HCT116 (cell line): ENCODE measurements around the gene KREMEN2. TPM values are rescaled to one million over a fixed set of nuclear protein-coding genes. Genes with fewer than 3 reads are reported as not detected.

Experiments used
- ATAC-seq: fragments of 200-7000 bp; cut with Tn5 transposase; 2 replicates; pipeline ENCODE4 v1.9.1; 2020; ENCODE audit warnings: mild to moderate bottlenecking, moderate library complexity
- BruUV-seq: library from RNA; stranded (reverse); fragments of 400-500 nt; replicated peaks from 2 replicates; lab custom pipeline; 2021; lab: Mats Ljungman, UMichigan
- CTCF ChIA-PET: fragments of 300-600 bp; sonication (Branson Sonifier 250); formaldehyde crosslinking; loops from one replicate; lab custom pipeline; 2021; ENCODE audit warnings: antibody characterized with exemption; lab: Charles Lee
- POLR2A ChIA-PET: fragments of 300-600, 350-600 bp; sonication (Branson Sonifier 250); formaldehyde crosslinking; loops from one replicate; lab custom pipeline; 2021; ENCODE audit warnings: antibody characterized with exemption; lab: Charles Lee
- RAD21 ChIA-PET, 2 experiments: fragments of 300-600 bp; sonication (Branson Sonifier 250); formaldehyde crosslinking; loops; one replicate each; lab custom pipeline; 2023; ENCODE audit warnings: low total read pairs in 2 of 2; ENCODE audit not compliant: uncharacterized antibody in 2 of 2, unreplicated experiment in 2 of 2, low non-redundant PET in 1 of 2; lab: Charles Lee
- DNase-seq: peaks from one replicate; pipeline ENCODE4 v3.0.0-alpha.2; 2010; ENCODE audit warnings: low read depth, low spot score
- H2AFZ ChIP-seq: fragments of 200-600 bp; shearing (Covaris generic), sonication (generic); 2 replicates; pipeline ENCODE4 v1.6.1; 2017; ENCODE audit warnings: low read depth, mixed run types, mixed read lengths, antibody characterized with exemption, low read length; ENCODE audit not compliant: poor library complexity, severe bottlenecking
- H3K27ac ChIP-seq: 2 replicates; pipeline ENCODE4 v1.5.1; 2012; ENCODE audit warnings: low read depth, low read length
- H3K27me3 ChIP-seq: fragments of 200-600 bp; sonication (generic); 2 replicates; pipeline ENCODE4 v1.6.1; 2016; ENCODE audit warnings: mixed run types, low read length, mixed read lengths; ENCODE audit not compliant: insufficient read depth
- H3K36me3 ChIP-seq, 2 experiments: fragments of 200-500 bp in 1 of 2; fragments of 200-600 bp in 1 of 2; sonication (Bioruptor generic) in 1 of 2; sonication (generic) in 1 of 2; 2 replicates each; pipeline versions ENCODE4 v1.5.1 to v1.6.1; 2014 to 2016; ENCODE audit warnings: low read length in 2 of 2, inconsistent platforms in 1 of 2, mixed read lengths in 1 of 2, mixed run types in 1 of 2; ENCODE audit not compliant: insufficient read depth in 2 of 2, control insufficient read depth in 1 of 2
- H3K4me1 ChIP-seq, 2 experiments: fragments of 200-600 bp in 1 of 2; sonication (generic) in 1 of 2; 2 replicates each; pipeline versions ENCODE4 v1.5.1 to v1.6.1; 2012 to 2017; ENCODE audit warnings: low read length in 2 of 2, inconsistent platforms in 1 of 2, mild to moderate bottlenecking in 1 of 2, mixed read lengths in 1 of 2, mixed run types in 1 of 2, moderate library complexity in 1 of 2; ENCODE audit not compliant: insufficient read depth in 2 of 2, control insufficient read depth in 1 of 2
- H3K4me2 ChIP-seq: fragments of 200-600 bp; sonication (generic); 2 replicates; pipeline ENCODE4 v1.6.1; 2017; ENCODE audit warnings: mixed run types, low read length, mixed read lengths
- H3K4me3 ChIP-seq, 2 experiments: fragments of 200-600 bp in 1 of 2; sonication (generic) in 1 of 2; replicated peaks in 1 of 2; 2 replicates each; pipeline ENCODE4 v1.5.1; 2011 to 2016; ENCODE audit warnings: low read length in 2 of 2, control low read depth in 1 of 2, low read depth in 1 of 2, mild to moderate bottlenecking in 1 of 2, mixed read lengths in 1 of 2, mixed run types in 1 of 2
- H3K79me2 ChIP-seq: fragments of 200-600 bp; sonication (generic); 2 replicates; pipeline ENCODE4 v1.6.1; 2017; ENCODE audit warnings: mild to moderate bottlenecking, mixed run types, low read length, moderate library complexity, mixed read lengths; ENCODE audit not compliant: insufficient read depth
- H3K9ac ChIP-seq: fragments of 200-600 bp; sonication (generic); 2 replicates; pipeline ENCODE4 v1.6.1; 2016; ENCODE audit warnings: low read length, mixed read lengths
- H3K9me2 ChIP-seq: fragments of 200-600 bp; sonication (generic), shearing (Covaris generic); 2 replicates; pipeline ENCODE4 v1.6.1; 2017; ENCODE audit warnings: mixed run types, mild to moderate bottlenecking, moderate library complexity; ENCODE audit not compliant: insufficient read depth
- H3K9me3 ChIP-seq, 2 experiments: fragments of 200-500 bp in 1 of 2; fragments of 200-600 bp in 1 of 2; sonication (Bioruptor generic) in 1 of 2; sonication (generic) in 1 of 2; 2 replicates each; pipeline ENCODE4 v1.6.1; 2014 to 2017; ENCODE audit warnings: low read length in 2 of 2, mixed read lengths in 2 of 2, inconsistent platforms in 1 of 2, low read depth in 1 of 2, mild to moderate bottlenecking in 1 of 2, mixed run types in 1 of 2, moderate library complexity in 1 of 2; ENCODE audit not compliant: control insufficient read depth in 1 of 2, insufficient read depth in 1 of 2
- H4K20me1 ChIP-seq: fragments of 200-600 bp; sonication (generic), shearing (Covaris generic); 2 replicates; pipeline ENCODE4 v1.6.1; 2017; ENCODE audit warnings: mixed run types, mild to moderate bottlenecking, moderate library complexity; ENCODE audit not compliant: insufficient read depth
- EGR1 ChIP-seq: IDR thresholded peaks from 2 replicates; pipeline ENCODE4 v1.6.1; 2012; ENCODE audit warnings: low read depth
- FOSL1 ChIP-seq: IDR thresholded peaks from 2 replicates; pipeline ENCODE4 v1.6.1; 2012; ENCODE audit warnings: low read depth
- JUND ChIP-seq: IDR thresholded peaks from 2 replicates; pipeline ENCODE4 v1.6.1; 2012
- POLR2AphosphoS5 ChIP-seq: IDR thresholded peaks from 2 replicates; pipeline ENCODE4 v1.6.1; 2011; ENCODE audit warnings: mild to moderate bottlenecking, low read depth, low read length, moderate library complexity
- RAD21 ChIP-seq: IDR thresholded peaks from 2 replicates; pipeline ENCODE4 v1.6.1; 2012; ENCODE audit warnings: low read depth, mild to moderate bottlenecking
- SIN3A ChIP-seq: IDR thresholded peaks from 2 replicates; pipeline ENCODE4 v1.6.1; 2012; ENCODE audit warnings: low read depth
- intact Hi-C: fragments of 100-400 bp; cut with micrococcal nuclease; formaldehyde crosslinking; loops from 2 replicates; pipeline ENCODE4 v1.10.0; 2022
- total RNA-seq: library from RNA; stranded (reverse); gene quantifications from one replicate; pipeline ENCODE4 v1.2.1, GENCODE V29; 2021; ENCODE audit not compliant: unreplicated experiment
- TF ChIP-seq, protein P1 (sequence below): IDR thresholded peaks from 2 replicates; pipeline ENCODE4 v1.6.1; 2012
- TF ChIP-seq, protein P2 (sequence below): IDR thresholded peaks from 2 replicates; pipeline ENCODE4 v1.6.1; 2012
- TF ChIP-seq, protein P3 (sequence below): IDR thresholded peaks from 2 replicates; pipeline ENCODE4 v1.6.1; 2011; ENCODE audit warnings: mild to moderate bottlenecking, low read length, moderate library complexity; ENCODE audit not compliant: insufficient replicate concordance; ENCODE audit errors: extremely low read depth
- TF ChIP-seq, protein P4 (sequence below), 3 experiments: fragments of 200-600 bp in 1 of 3; sonication (generic) in 1 of 3; IDR thresholded peaks in 2 of 3; conservative IDR thresholded peaks in 1 of 3; 2 replicates each; pipeline ENCODE4 v1.5.1; 2012 to 2017; ENCODE audit warnings: low read depth in 2 of 3, low read length in 2 of 3, antibody characterized with exemption in 1 of 3, borderline replicate concordance in 1 of 3, control low read depth in 1 of 3, mild to moderate bottlenecking in 1 of 3, mixed read lengths in 1 of 3, mixed run types in 1 of 3, moderate library complexity in 1 of 3; ENCODE audit not compliant: insufficient read depth in 1 of 3

KREMEN2 gene
- total RNA-seq, 1 experiment from 2014 or later = 14.1 TPM

DNA sequence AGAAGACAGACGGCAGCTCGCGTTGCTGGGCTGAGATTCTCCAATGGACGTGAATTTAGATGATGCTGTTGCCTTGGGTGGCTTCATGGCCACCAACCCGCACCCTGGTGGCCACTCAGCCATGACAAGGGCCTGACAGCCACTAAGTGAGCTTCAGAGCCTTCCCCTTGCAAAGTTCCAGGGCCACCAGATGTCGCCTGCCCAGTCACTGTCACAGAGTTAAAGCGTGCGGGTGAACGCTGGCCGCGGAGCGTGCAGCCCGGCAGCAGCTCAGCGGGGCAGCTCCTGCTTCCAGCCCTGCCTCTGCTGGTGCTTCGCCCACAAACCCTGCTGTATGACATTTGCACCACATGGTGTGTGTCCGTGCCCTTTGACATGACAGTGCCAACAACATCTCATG is 13.3 kb upstream of the KREMEN2 start:
- H3K27me3 ChIP-seq = no peaks in the 10 kb centered on the region
- ChIA-PET RAD21 (no interaction called here), CTCF (no interaction called here), POLR2A (interaction anchor here (0.5 to 0.6 kb wide), 2 partner anchors 8 to 74 kb away, joined by 3 to 5 read pairs; no protein-coding TSS in a partner anchor)
- H3K27ac ChIP-seq = no peak overlapping the region
- H4K20me1 ChIP-seq = no peaks in the 10 kb centered on the region
- BruUV-seq = no TSS peak
- H3K4me2 ChIP-seq = no peak overlapping the region
- ATAC-seq (no peak), DNase-seq (no peak)
- H3K9ac ChIP-seq = no peak overlapping the region
- H3K9me2 ChIP-seq = no peaks in the 10 kb centered on the region
- no peak overlapping the region for H2AFZ ChIP-seq
- intact Hi-C loops = no loop called here
- H3K4me3 ChIP-seq = no peak overlapping the region
- peaks cover 0 to 4% of the 10 kb centered on the region in 2 experiments; a peak in 1 of 4 replicates for H3K36me3 ChIP-seq
- peaks cover 0 to 1% of the 10 kb centered on the region in 2 experiments; a peak in 2 of 4 replicates for H3K4me1 ChIP-seq
- H3K9me3 ChIP-seq = no peaks in the 10 kb centered on the region
- no peaks in the 10 kb centered on the region for H3K79me2 ChIP-seq
- TF ChIP-seq JUND (no peak), SIN3A (no peak), POLR2AphosphoS5 (no peak), EGR1 (no peak)
- TF ChIP-seq, protein P1, sequence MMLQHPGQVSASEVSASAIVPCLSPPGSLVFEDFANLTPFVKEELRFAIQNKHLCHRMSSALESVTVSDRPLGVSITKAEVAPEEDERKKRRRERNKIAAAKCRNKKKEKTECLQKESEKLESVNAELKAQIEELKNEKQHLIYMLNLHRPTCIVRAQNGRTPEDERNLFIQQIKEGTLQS = no peak

DNA sequence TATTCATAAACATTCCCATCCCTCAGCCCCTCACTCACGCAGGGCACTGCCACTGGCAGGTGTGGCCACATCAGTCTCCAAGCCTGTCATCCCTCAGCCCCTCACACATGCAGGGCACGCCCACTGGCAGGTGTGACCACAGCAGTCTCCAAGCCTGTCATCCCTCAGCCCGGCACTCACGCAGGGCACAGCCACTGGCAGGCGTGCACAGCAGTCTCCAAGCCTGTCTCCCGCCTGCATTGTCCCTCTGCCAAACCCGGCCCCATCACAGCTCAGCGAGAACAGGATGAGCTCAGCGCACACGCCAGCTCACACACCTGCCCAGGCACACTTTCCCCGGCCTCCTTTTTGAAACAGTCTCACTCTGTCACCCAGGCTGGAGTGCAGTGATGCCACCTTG is 11.4 kb upstream of the KREMEN2 start:
- Histone ChIP-seq H3K4me2 (no peak overlapping the region), H3K4me3 (no peak overlapping the region), H3K27ac (no peak overlapping the region), H3K36me3 (no peaks in the 10 kb centered on the region; a peak in 1 of 4 replicates), H3K4me1 (peaks cover 0 to 17% of the 10 kb centered on the region in 2 experiments; a peak in 2 of 4 replicates), H2AFZ (no peak overlapping the region), H3K9me3 (no peaks in the 10 kb centered on the region), H3K9ac (no peak overlapping the region), H3K79me2 (no peaks in the 10 kb centered on the region), H4K20me1 (no peaks in the 10 kb centered on the region), H3K9me2 (no peaks in the 10 kb centered on the region), H3K27me3 (no peaks in the 10 kb centered on the region)
- CTCF ChIA-PET = interaction anchor here (0.9 to 1.4 kb wide), 2 partner anchors 9 to 26 kb away, joined by 3 read pairs; no protein-coding TSS in a partner anchor
- TF ChIP-seq FOSL1 (no peak), RAD21 (no peak)
- TF ChIP-seq, protein P2, sequence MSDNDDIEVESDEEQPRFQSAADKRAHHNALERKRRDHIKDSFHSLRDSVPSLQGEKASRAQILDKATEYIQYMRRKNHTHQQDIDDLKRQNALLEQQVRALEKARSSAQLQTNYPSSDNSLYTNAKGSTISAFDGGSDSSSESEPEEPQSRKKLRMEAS = no peak
- TF ChIP-seq, protein P3, sequence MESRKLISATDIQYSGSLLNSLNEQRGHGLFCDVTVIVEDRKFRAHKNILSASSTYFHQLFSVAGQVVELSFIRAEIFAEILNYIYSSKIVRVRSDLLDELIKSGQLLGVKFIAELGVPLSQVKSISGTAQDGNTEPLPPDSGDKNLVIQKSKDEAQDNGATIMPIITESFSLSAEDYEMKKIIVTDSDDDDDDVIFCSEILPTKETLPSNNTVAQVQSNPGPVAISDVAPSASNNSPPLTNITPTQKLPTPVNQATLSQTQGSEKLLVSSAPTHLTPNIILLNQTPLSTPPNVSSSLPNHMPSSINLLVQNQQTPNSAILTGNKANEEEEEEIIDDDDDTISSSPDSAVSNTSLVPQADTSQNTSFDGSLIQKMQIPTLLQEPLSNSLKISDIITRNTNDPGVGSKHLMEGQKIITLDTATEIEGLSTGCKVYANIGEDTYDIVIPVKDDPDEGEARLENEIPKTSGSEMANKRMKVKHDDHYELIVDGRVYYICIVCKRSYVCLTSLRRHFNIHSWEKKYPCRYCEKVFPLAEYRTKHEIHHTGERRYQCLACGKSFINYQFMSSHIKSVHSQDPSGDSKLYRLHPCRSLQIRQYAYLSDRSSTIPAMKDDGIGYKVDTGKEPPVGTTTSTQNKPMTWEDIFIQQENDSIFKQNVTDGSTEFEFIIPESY = no peak
- TF ChIP-seq, protein P4, sequence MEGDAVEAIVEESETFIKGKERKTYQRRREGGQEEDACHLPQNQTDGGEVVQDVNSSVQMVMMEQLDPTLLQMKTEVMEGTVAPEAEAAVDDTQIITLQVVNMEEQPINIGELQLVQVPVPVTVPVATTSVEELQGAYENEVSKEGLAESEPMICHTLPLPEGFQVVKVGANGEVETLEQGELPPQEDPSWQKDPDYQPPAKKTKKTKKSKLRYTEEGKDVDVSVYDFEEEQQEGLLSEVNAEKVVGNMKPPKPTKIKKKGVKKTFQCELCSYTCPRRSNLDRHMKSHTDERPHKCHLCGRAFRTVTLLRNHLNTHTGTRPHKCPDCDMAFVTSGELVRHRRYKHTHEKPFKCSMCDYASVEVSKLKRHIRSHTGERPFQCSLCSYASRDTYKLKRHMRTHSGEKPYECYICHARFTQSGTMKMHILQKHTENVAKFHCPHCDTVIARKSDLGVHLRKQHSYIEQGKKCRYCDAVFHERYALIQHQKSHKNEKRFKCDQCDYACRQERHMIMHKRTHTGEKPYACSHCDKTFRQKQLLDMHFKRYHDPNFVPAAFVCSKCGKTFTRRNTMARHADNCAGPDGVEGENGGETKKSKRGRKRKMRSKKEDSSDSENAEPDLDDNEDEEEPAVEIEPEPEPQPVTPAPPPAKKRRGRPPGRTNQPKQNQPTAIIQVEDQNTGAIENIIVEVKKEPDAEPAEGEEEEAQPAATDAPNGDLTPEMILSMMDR (IDR thresholded peaks at IDR 0.05 in 2 of 3, conservative IDR thresholded peaks at IDR 0.05 in 1 of 3; ENCODE audit: borderline replicate concordance in 1 of 3, insufficient read depth in 1 of 3, low read depth in 2 of 3, low read length in 2 of 3) = no peak
- BruUV-seq = no TSS peak
- intact Hi-C loops = no loop called here
- DNase-seq (no peak), ATAC-seq (no peak)
- RAD21 ChIA-PET = interaction anchor here in 1 of 2 experiments (0.6 kb wide), 1 partner anchor 78 kb away, joined by 6 read pairs; no protein-coding TSS in a partner anchor
- POLR2A ChIA-PET = interaction anchor here (1.0 kb wide), 1 partner anchor 11 kb away, joined by 4 read pairs; the partner anchor contains the start of gene KREMEN2
